ENCODE measurements around the gene TUSC2. TPM values are rescaled to one million over a fixed set of nuclear protein-coding genes. Genes with fewer than 3 reads are reported as not detected.

TUSC2 gene
- total and polyA plus RNA-seq, 2 of the 13 experiments (the other 11 are each of a cell fraction or from before 2014, with no cell fraction given), result 36.7 to 39.1 TPM

- TF ChIP-seq PLRG1 (conservative IDR thresholded peaks at IDR 0.05) (no peak), ZXDC (CRISPR knock-in tag; IDR thresholded peaks at IDR 0.05) (no peak), ZNF30 (CRISPR knock-in tag; IDR thresholded peaks at IDR 0.05) (no peak), NONO (IDR thresholded peaks at IDR 0.05) (no peak), NONO (CRISPR knock-in tag; conservative IDR thresholded peaks at IDR 0.05) (peak; percentile 87), MNT (IDR thresholded peaks at IDR 0.05) (peak; percentile 74), ZNF263 (CRISPR knock-in tag; IDR thresholded peaks at IDR 0.05) (peak; percentile 79), PHF8 (CRISPR knock-in tag; IDR thresholded peaks at IDR 0.05) (peak; percentile 64), ZNF768 (CRISPR knock-in tag; IDR thresholded peaks at IDR 0.05) (no peak), ZNF672 (CRISPR knock-in tag; IDR thresholded peaks at IDR 0.05) (no peak), CREM (IDR thresholded peaks at IDR 0.05) (peak; percentile 100), CREM (CRISPR knock-in tag; IDR thresholded peaks at IDR 0.05) (peak; percentile 65), ZSCAN30 (CRISPR knock-in tag; IDR thresholded peaks at IDR 0.05) (no peak), ZNF350 (CRISPR knock-in tag; IDR thresholded peaks at IDR 0.05; ENCODE audit: borderline replicate concordance, low read depth) (peak; percentile 74; the same call in 1 of the 2 replicates), PHF21A (CRISPR knock-in tag; IDR thresholded peaks at IDR 0.05) (no peak; the same call in 1 of the 2 replicates), TIGD3 (CRISPR knock-in tag; IDR thresholded peaks at IDR 0.05; ENCODE audit: borderline replicate concordance) (no peak), NFE2 (CRISPR knock-in tag; IDR thresholded peaks at IDR 0.05) (no peak)
- TF ChIP-seq, protein P1, sequence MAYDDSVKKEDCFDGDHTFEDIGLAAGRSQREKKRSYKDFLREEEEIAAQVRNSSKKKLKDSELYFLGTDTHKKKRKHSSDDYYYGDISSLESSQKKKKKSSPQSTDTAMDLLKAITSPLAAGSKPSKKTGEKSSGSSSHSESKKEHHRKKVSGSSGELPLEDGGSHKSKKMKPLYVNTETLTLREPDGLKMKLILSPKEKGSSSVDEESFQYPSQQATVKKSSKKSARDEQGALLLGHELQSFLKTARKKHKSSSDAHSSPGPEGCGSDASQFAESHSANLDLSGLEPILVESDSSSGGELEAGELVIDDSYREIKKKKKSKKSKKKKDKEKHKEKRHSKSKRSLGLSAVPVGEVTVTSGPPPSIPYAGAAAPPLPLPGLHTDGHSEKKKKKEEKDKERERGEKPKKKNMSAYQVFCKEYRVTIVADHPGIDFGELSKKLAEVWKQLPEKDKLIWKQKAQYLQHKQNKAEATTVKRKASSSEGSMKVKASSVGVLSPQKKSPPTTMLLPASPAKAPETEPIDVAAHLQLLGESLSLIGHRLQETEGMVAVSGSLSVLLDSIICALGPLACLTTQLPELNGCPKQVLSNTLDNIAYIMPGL (CRISPR knock-in tag; IDR thresholded peaks at IDR 0.05; ENCODE audit: borderline replicate concordance in 1 of 2, low read depth in 1 of 2), result no peak; a peak in 2 of 4 replicates
- TF ChIP-seq, protein P2, sequence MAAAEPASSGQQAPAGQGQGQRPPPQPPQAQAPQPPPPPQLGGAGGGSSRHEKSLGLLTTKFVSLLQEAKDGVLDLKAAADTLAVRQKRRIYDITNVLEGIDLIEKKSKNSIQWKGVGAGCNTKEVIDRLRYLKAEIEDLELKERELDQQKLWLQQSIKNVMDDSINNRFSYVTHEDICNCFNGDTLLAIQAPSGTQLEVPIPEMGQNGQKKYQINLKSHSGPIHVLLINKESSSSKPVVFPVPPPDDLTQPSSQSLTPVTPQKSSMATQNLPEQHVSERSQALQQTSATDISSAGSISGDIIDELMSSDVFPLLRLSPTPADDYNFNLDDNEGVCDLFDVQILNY (CRISPR knock-in tag; conservative IDR thresholded peaks at IDR 0.05), result peak; percentile 62; the same call in 1 of the 2 replicates
Observed at GRCh38 chr3:50292159-50293078, 35.6 kb downstream of the TUSC2 start, which contains the start of gene IFRD2 (continued).

Measured in HepG2 (cell line).